ENCODE measurements around the gene RYR1. TPM values are rescaled to one million over a fixed set of nuclear protein-coding genes. Genes with fewer than 3 reads are reported as not detected.
"Not testable (repeated sequence)": the region's sequence is repeated elsewhere in the genome, so short reads cannot be mapped to it uniquely, and the experiment has no call there.

Gene RYR1
- total and polyA plus RNA-seq, 2 of the 8 experiments (the other 6 are each of a cell fraction or from before 2014, with no cell fraction given): 5.8 to 11.8 TPM

- H4K8ac ChIP-seq (ENCODE audit: extremely low read depth, insufficient read depth, low read length); CTCF ChIA-PET (ENCODE audit: partially characterized antibody); H4K5ac ChIP-seq (ENCODE audit: insufficient read length, low read depth, low read length); H3K14ac ChIP-seq (ENCODE audit: insufficient read length); H2BK15ac ChIP-seq (ENCODE audit: low read length); H2BK20ac ChIP-seq (ENCODE audit: low read length); H3K79me2 ChIP-seq (ENCODE audit: control insufficient read depth in 1 of 2, insufficient read depth in 2 of 2, low read length in 2 of 2); H3K4me3 ChIP-seq (ENCODE audit: extremely low read depth in 1 of 4, insufficient read depth in 2 of 4, low read depth in 3 of 4, low read length in 4 of 4); POLR2A ChIA-PET (ENCODE audit: partially characterized antibody); H2BK120ac ChIP-seq (replicated peaks; ENCODE audit: low read depth, low read length); H3K9ac ChIP-seq (replicated peaks in 1 of 4; ENCODE audit: extremely low read depth in 1 of 4, low read depth in 3 of 4, low read length in 3 of 4); H3K23me2 ChIP-seq (ENCODE audit: low read depth, low read length); H3K79me1 ChIP-seq (ENCODE audit: low read depth, low read length); H3K4me1 ChIP-seq (replicated peaks in 1 of 4; ENCODE audit: control insufficient read depth in 3 of 4, insufficient read depth in 4 of 4, low read length in 3 of 4); H3K18ac ChIP-seq (ENCODE audit: extremely low read depth, low read length); H2AFZ ChIP-seq (ENCODE audit: low read length); H3K23ac ChIP-seq (ENCODE audit: insufficient read length); DNase-seq (ENCODE audit: low read depth in 1 of 2, low spot score in 2 of 2); H3K27me3 ChIP-seq (replicated peaks in 1 of 4; ENCODE audit: control insufficient read depth in 3 of 4, extremely low read depth in 1 of 4, insufficient read depth in 3 of 4, low read length in 3 of 4); H4K20me1 ChIP-seq (replicated peaks in 1 of 2; ENCODE audit: control insufficient read depth in 1 of 2, insufficient read depth in 2 of 2, low read length in 2 of 2); H3K27ac ChIP-seq (ENCODE audit: low read depth, low read length); H2AK5ac ChIP-seq (ENCODE audit: low read depth, low read length); FAIRE-seq; H2BK12ac ChIP-seq (ENCODE audit: low read depth, low read length); H2BK5ac ChIP-seq (ENCODE audit: low read depth, low read length); H3K4me2 ChIP-seq (ENCODE audit: insufficient read depth in 1 of 2, low read depth in 2 of 2, low read length in 2 of 2); H3K9me3 ChIP-seq (ENCODE audit: insufficient read depth in 2 of 2, low read depth in 1 of 2, low read length in 1 of 2); H3K4ac ChIP-seq (replicated peaks; ENCODE audit: insufficient read length, low read depth, low read length); H4K91ac ChIP-seq (replicated peaks; ENCODE audit: insufficient read length, low read length); H3K56ac ChIP-seq (replicated peaks; ENCODE audit: insufficient read length, low read depth, low read length): not testable (repeated sequence)
- H3K36me3 ChIP-seq (ENCODE audit: control insufficient read depth in 2 of 4, insufficient read depth in 4 of 4, low read length in 3 of 4): peaks cover 4 to 58% (median 28%) of the 10 kb centered on the region in 4 experiments
- 88% methylated on average over 11 of the region's 11 CpGs; no CpG with 5 or more reads in 1 of the 2 experiments for WGBS, 2 experiments (ENCODE audit: extremely low coverage in 1 of 2, insufficient coverage in 1 of 2, insufficient read length in 1 of 2, insufficient replicate concordance in 2 of 2, low coverage in 1 of 2, low lambda C conversion rate in 2 of 2, missing lambda C conversion rate in 1 of 2)
Observed at GRCh38 chr19:38631301-38631700, 197.8 kb downstream of the RYR1 start.

GRCh38 chr19:38631811-38632475 lies 198.5 kb downstream of the RYR1 start:
- H2BK20ac ChIP-seq (ENCODE audit: low read length): not testable (repeated sequence)
- WGBS, 2 experiments (ENCODE audit: extremely low coverage in 1 of 2, insufficient coverage in 1 of 2, insufficient read length in 1 of 2, insufficient replicate concordance in 2 of 2, low coverage in 1 of 2, low lambda C conversion rate in 2 of 2, missing lambda C conversion rate in 1 of 2): 91% methylated on average over 7 of the region's 7 CpGs; no CpG with 5 or more reads in 1 of the 2 experiments

More at GRCh38 chr19:38631811-38632475, 198.5 kb downstream of the RYR1 start:
- H3K4ac ChIP-seq (replicated peaks; ENCODE audit: insufficient read length, low read depth, low read length); H3K23me2 ChIP-seq (ENCODE audit: low read depth, low read length); H2BK5ac ChIP-seq (ENCODE audit: low read depth, low read length); H2AK5ac ChIP-seq (ENCODE audit: low read depth, low read length); H3K79me2 ChIP-seq (ENCODE audit: control insufficient read depth in 1 of 2, insufficient read depth in 2 of 2, low read length in 2 of 2); POLR2A ChIA-PET (ENCODE audit: partially characterized antibody); H3K18ac ChIP-seq (ENCODE audit: extremely low read depth, low read length); H3K79me1 ChIP-seq (ENCODE audit: low read depth, low read length); H3K9me3 ChIP-seq (ENCODE audit: insufficient read depth in 2 of 2, low read depth in 1 of 2, low read length in 1 of 2); H3K4me2 ChIP-seq (ENCODE audit: insufficient read depth in 1 of 2, low read depth in 2 of 2, low read length in 2 of 2); H2AFZ ChIP-seq (ENCODE audit: low read length); H3K27ac ChIP-seq (ENCODE audit: low read depth, low read length); H2BK15ac ChIP-seq (ENCODE audit: low read length); DNase-seq (ENCODE audit: low read depth in 1 of 2, low spot score in 2 of 2); H4K20me1 ChIP-seq (replicated peaks in 1 of 2; ENCODE audit: control insufficient read depth in 1 of 2, insufficient read depth in 2 of 2, low read length in 2 of 2); CTCF ChIA-PET (ENCODE audit: partially characterized antibody); FAIRE-seq; H4K5ac ChIP-seq (ENCODE audit: insufficient read length, low read depth, low read length); H3K56ac ChIP-seq (replicated peaks; ENCODE audit: insufficient read length, low read depth, low read length); H2BK120ac ChIP-seq (replicated peaks; ENCODE audit: low read depth, low read length); H4K8ac ChIP-seq (ENCODE audit: extremely low read depth, insufficient read depth, low read length); H3K14ac ChIP-seq (ENCODE audit: insufficient read length); H4K91ac ChIP-seq (replicated peaks; ENCODE audit: insufficient read length, low read length); H3K27me3 ChIP-seq (replicated peaks in 1 of 4; ENCODE audit: control insufficient read depth in 3 of 4, extremely low read depth in 1 of 4, insufficient read depth in 3 of 4, low read length in 3 of 4); H3K4me3 ChIP-seq (ENCODE audit: extremely low read depth in 1 of 4, insufficient read depth in 2 of 4, low read depth in 3 of 4, low read length in 4 of 4); H3K23ac ChIP-seq (ENCODE audit: insufficient read length); H2BK12ac ChIP-seq (ENCODE audit: low read depth, low read length); H3K4me1 ChIP-seq (replicated peaks in 1 of 4; ENCODE audit: control insufficient read depth in 3 of 4, insufficient read depth in 4 of 4, low read length in 3 of 4); H3K9ac ChIP-seq (replicated peaks in 1 of 4; ENCODE audit: extremely low read depth in 1 of 4, low read depth in 3 of 4, low read length in 3 of 4): not testable (repeated sequence)
- H3K36me3 ChIP-seq (ENCODE audit: control insufficient read depth in 2 of 4, insufficient read depth in 4 of 4, low read length in 3 of 4): peaks cover 4 to 56% (median 24%) of the 10 kb centered on the region in 4 experiments; a peak in 7 of 8 replicates
